SK-N-MC (cell line): ENCODE measurements around the gene STRIP2.

Experiments used
- DNase-seq: peaks from one replicate; pipeline ENCODE4 v3.0.0-alpha.2; 2011; ENCODE audit warnings: low read depth, low spot score
- H3K27ac ChIP-seq: fragments of 200-600 bp; sonication (generic); 2 replicates; pipeline ENCODE4 v1.5.1; 2016; ENCODE audit warnings: mixed run types
- H3K36me3 ChIP-seq: fragments of 200-600 bp; sonication (generic); 2 replicates; pipeline ENCODE4 v1.6.1; 2017; ENCODE audit warnings: antibody characterized with exemption, low read length, mixed read lengths; ENCODE audit not compliant: insufficient read depth
- H3K4me3 ChIP-seq: fragments of 200-600 bp; sonication (generic); 2 replicates; pipeline ENCODE4 v1.5.1; 2016
- H3K9ac ChIP-seq: fragments of 200-600 bp; sonication (generic); 2 replicates; pipeline ENCODE4 v1.8.0; 2017; ENCODE audit warnings: mixed run types, mixed read lengths; ENCODE audit not compliant: insufficient read length
- H3K9me3 ChIP-seq: fragments of 200-600 bp; sonication (generic); 2 replicates; pipeline ENCODE4 v1.6.1; 2017; ENCODE audit warnings: low read depth, mild to moderate bottlenecking, antibody characterized with exemption, low read length, moderate library complexity, mixed read lengths
- EZH2 ChIP-seq: fragments of 200-600 bp; sonication (generic); IDR thresholded peaks from one replicate; pipeline ENCODE4 v1.6.1; 2017; ENCODE audit warnings: antibody characterized with exemption
- FOXP2 ChIP-seq: optimal IDR thresholded peaks from 2 replicates; pipeline ENCODE3; 2011; ENCODE audit warnings: mild to moderate bottlenecking, moderate library complexity; ENCODE audit not compliant: insufficient read depth; ENCODE audit errors: extremely low read length, control extremely low read depth
- POLR2AphosphoS5 ChIP-seq: IDR thresholded peaks from 2 replicates; pipeline ENCODE4 v1.6.1; 2012; ENCODE audit warnings: mild to moderate bottlenecking, low read depth, low read length, borderline replicate concordance

Gene STRIP2

DNA sequence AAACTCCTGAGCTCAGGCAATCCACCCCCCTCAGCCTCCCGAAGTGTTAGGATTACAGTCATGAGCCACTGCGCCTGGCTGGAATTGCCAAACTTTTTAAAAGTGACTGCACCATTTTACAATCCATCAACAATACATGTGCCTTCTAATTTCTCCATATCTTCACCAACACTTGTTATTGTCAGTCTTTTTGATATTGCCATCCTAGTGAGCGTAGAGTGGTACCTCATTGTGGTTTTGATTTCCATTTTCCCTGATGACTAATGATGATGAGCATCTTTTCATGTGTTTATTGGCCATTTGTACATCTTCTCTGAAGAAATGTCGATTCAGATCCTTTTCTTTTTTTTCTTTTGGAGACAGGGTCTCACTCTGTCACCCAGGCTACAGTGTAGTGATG, 21.7 kb upstream of the STRIP2 start:
- DNase-seq, result no peak
- H3K27ac ChIP-seq, result no peak overlapping the region
- H3K9me3 ChIP-seq, result no peaks in the 10 kb centered on the region
- peaks cover 3% of the 10 kb centered on the region; the same call in 1 of the 2 replicates for H3K36me3 ChIP-seq
- TF ChIP-seq POLR2AphosphoS5 (no peak), EZH2 (no peak), FOXP2 (no peak)
- no peak overlapping the region for H3K9ac ChIP-seq
- H3K4me3 ChIP-seq, result no peak overlapping the region

DNA sequence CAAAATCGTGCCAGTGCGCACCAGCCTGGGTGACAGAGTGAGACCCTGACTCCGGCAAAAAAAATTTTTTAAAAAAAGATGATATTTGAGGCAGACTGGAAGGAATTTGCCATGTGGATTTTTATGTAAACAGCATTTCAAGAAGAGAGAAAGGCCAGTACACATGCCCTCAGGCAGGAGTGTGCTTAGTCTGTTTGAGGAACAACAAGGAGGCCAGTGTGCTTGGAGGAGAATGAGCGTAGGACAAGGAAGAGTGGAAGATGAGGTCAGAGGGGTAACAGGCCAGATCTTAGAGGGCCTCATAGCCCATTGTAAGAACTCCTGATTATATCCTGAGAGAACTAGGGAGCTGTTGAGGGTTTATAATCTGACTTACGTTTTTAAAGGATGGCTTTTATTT, 17.2 kb upstream of the STRIP2 start:
- Histone ChIP-seq H3K4me3 (no peak overlapping the region), H3K27ac (no peak overlapping the region), H3K9me3 (no peaks in the 10 kb centered on the region), H3K9ac (no peak overlapping the region), H3K36me3 (peaks cover 3% of the 10 kb centered on the region; the same call in 1 of the 2 replicates)
- no peak for DNase-seq
- TF ChIP-seq POLR2AphosphoS5 (no peak), EZH2 (no peak), FOXP2 (no peak)

DNA sequence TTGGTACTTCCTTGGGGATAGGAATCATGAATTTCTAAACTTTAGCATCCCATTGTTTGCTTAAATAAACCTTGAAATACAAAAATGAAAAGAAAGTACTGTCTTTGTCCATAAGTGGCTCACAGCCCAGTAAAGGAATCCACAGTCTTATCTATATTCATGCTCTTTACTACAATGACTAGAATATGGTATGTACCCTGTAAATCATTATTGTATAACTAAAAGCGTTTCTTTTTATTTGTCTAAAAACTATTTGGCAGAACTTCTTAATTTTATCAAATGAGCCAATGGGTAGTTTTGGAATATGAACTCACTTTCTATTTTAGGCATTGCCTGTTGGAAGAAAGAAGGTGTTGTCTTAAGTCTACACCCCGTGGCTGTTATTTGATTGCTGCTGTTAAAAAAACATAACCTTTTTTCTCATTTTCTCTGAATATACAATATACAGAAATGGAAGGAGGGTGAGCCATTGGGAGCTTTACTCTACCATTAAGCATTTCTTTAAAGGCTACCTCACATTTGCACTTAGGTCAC, 12.4 kb upstream of the STRIP2 start:
- H3K9ac ChIP-seq, result no peak overlapping the region
- H3K36me3 ChIP-seq, result no peaks in the 10 kb centered on the region
- no peak for TF ChIP-seq POLR2AphosphoS5
- no peak for TF ChIP-seq FOXP2
- TF ChIP-seq EZH2, result no peak
- H3K27ac ChIP-seq, result no peak overlapping the region
- DNase-seq, result no peak
- H3K4me3 ChIP-seq, result no peak overlapping the region
- no peaks in the 10 kb centered on the region for H3K9me3 ChIP-seq

DNA sequence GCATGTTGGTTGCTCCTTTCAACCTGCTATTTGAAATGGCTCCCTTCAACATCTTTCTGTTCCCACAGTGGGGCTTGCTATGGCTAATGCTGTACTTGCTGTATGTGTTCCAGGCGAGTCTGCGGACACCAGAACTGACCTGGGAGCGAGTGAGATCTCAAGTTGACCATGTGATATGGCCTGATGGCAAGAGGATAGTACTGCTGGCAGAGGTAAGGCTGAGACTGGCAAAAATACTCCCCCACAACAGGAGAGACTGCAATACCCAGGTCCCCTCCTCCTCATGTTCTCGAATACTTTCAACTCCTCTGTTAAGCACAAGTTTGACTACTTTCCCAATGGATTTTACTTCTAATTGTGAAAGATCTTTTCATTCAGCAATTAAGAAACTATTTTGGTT, 11.5 kb upstream of the STRIP2 start:
- H3K9ac ChIP-seq, result no peak overlapping the region
- H3K27ac ChIP-seq, result no peak overlapping the region
- DNase-seq, result no peak
- H3K4me3 ChIP-seq, result no peak overlapping the region
- no peaks in the 10 kb centered on the region for H3K9me3 ChIP-seq
- no peaks in the 10 kb centered on the region for H3K36me3 ChIP-seq
- TF ChIP-seq POLR2AphosphoS5 (no peak), FOXP2 (no peak), EZH2 (no peak)

DNA sequence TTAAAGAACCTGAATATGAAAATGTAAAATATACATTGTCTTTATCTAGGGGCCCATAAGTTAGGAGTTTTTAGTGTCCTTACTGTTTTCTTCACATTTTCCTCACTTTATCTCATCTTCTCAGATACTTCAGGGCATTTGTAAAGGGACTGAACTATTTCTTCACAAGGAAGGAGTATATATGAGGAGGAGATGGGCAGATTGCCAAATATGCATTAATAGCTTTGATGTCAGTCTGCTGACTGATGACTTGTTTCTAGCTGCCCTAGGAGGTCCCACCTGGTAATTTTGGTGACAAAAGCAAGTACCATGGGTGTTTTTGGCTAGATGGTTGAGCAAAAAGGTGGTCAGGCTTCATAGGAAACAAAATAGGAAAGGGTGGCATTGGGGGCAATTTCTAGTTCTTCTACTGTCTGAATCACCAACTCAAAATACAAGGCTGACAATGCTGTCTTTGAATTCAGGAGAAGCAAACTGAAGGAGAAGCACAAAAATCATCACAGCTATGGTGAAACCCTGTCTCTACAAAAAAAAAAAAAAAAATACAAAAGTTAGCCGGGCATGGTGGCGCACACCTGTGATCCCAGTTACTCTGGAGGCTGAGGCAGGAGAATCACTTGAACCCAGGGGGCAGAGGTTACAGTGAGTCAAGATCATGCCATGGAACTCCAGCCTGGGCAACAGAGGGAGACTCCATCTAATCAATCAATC, 10.4 kb upstream of the STRIP2 start:
- no peaks in the 10 kb centered on the region for H3K36me3 ChIP-seq
- DNase-seq, result no peak
- no peak overlapping the region for H3K4me3 ChIP-seq
- H3K9ac ChIP-seq, result no peak overlapping the region
- H3K27ac ChIP-seq, result no peak overlapping the region
- no peaks in the 10 kb centered on the region for H3K9me3 ChIP-seq
- TF ChIP-seq POLR2AphosphoS5, result no peak
- TF ChIP-seq FOXP2, result no peak
- TF ChIP-seq EZH2, result no peak

DNA sequence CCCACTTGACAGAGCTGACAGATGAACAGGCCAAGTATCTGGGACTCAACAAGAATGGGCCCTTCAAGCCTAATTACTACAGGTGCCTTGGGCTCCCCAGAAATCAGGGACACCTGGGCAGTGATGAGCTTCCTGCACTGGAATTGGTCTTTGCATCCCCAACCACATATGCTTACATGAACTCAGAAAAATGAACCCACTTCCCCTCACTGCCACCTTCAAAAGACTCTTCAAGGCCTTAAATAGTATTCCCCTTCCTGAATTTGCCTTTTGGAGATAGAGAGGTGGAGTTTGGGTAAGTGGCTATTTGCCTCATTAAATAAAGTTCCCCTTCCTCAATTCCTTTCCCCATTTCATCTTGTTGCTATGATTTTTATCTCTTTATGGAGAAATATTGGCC, 7.8 kb upstream of the STRIP2 start:
- TF ChIP-seq FOXP2 (no peak), EZH2 (no peak), POLR2AphosphoS5 (no peak)
- DNase-seq, result no peak
- Histone ChIP-seq H3K36me3 (no peaks in the 10 kb centered on the region), H3K9ac (no peak overlapping the region), H3K27ac (peak overlapping the region; percentile 72), H3K9me3 (no peaks in the 10 kb centered on the region), H3K4me3 (no peak overlapping the region)

DNA sequence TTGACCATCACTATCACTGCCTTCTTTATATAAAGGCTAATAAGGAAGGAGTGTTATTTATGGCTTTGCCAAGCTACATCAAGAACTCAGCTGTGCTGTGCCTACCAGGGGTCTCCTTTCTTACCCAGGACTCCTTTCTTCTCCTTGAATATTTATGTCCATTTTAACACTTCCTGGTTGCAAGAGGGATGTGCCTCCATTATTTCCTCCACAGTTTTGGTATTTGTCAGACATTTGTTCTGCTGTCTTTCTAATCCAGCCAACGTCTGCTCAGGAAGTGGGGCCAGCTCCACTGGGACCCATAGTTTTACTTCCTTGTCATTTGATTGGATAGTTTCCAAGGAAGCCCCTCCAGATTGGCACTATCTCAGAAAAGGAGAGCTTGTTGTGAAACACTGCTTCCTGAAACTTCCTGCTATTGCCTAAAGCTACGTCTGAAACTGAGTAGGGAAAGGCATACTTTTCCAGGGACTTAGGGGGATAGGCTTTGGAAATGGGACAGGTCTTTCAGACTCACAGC, 6.6 kb upstream of the STRIP2 start:
- no peak overlapping the region for H3K9ac ChIP-seq
- no peaks in the 10 kb centered on the region for H3K36me3 ChIP-seq
- TF ChIP-seq POLR2AphosphoS5 (peak; percentile 49), EZH2 (no peak)
- peak overlapping the region; percentile 72 for H3K27ac ChIP-seq
- H3K9me3 ChIP-seq, result no peaks in the 10 kb centered on the region
- peak overlapping the region; percentile 60 for H3K4me3 ChIP-seq
- peak; percentile 94 for DNase-seq

DNA sequence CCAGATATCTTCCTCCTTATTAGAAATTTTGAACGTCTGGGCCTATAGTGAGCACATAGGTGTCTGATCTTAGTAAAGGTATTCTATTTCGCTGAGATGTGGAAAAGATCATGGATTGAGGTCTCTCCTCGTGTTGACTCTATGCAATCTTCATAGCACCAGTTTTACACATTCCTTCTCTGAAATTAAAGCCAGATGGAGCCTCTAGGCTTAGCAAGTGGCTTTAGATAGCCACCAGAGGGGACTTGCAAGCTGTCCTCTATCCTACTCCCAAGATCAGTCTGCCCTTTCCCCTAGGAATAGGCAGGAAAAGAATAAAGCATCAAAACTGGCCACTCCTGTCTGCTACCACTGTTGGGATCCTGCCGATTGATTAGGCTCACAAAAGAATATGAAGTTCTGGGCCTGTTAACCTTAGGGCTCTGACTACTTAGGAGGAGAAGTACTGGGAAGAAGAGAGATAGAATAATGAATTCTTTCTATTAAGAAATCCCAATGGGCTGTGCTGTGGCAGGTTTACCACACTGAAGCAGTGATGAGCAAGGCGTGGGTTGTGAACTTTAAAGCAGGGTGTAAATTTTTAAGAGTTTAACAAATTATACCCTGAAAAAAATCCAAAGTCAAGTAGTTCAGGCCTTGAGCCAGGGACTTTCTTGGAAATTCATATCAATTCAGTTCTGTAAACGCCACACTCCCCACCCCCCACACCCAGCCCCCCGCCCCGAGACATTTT, 2.2 kb upstream of the STRIP2 start:
- Histone ChIP-seq H3K9ac (no peak overlapping the region), H3K27ac (no peak overlapping the region), H3K36me3 (no peaks in the 10 kb centered on the region), H3K4me3 (no peak overlapping the region), H3K9me3 (no peaks in the 10 kb centered on the region)
- no peak for TF ChIP-seq FOXP2
- no peak for TF ChIP-seq EZH2
- TF ChIP-seq POLR2AphosphoS5, result no peak
- DNase-seq, result no peak
